ENCODE data around the gene KCNIP4. TPM values are rescaled to one million over a fixed set of nuclear protein-coding genes. Genes with fewer than 3 reads are reported as not detected.

The KCNIP4 gene
- total and polyA plus RNA-seq, 2 of the 8 experiments (the other 6 are each of a cell fraction or from before 2014, with no cell fraction given): 0.06 TPM; not detected in 1

DNA sequence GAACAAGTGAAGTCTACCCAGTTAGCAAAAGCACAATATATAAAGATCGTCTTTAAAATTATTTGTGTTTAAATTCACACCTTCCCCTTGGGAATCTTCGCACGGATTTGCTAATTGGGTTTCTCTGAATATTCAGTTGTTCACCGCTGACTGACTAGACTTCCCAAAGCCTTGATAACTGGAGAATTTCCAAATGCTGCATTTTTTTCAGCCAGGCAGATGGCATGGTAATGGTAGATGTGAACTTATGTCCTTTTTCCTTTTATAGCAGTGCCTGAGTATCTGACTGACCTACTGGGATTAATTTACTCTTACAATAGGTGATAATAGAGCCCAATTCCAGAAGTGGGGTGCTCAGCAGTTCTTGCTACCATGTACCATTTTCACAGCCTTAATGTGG, 700.2 kb downstream of the KCNIP4 start:
- 90% methylated on average over 4 of the region's 4 CpGs; no CpG with 5 or more reads in 1 of the 2 experiments for WGBS, 2 experiments (ENCODE audit: extremely low coverage in 1 of 2, insufficient coverage in 1 of 2, insufficient read length in 1 of 2, insufficient replicate concordance in 2 of 2, low coverage in 1 of 2, low lambda C conversion rate in 2 of 2, missing lambda C conversion rate in 1 of 2)
- H2BK5ac ChIP-seq (ENCODE audit: low read depth, low read length): no peak overlapping the region

More for the DNA sequence above, 700.2 kb downstream of the KCNIP4 start:
- Histone ChIP-seq H2BK20ac (ENCODE audit: low read length) (no peak overlapping the region), H3K27me3 (replicated peaks in 1 of 4; ENCODE audit: control insufficient read depth in 3 of 4, extremely low read depth in 1 of 4, insufficient read depth in 3 of 4, low read length in 3 of 4) (no peaks in the 10 kb centered on the region), H2AK5ac (ENCODE audit: low read depth, low read length) (no peak overlapping the region), H3K27ac (ENCODE audit: low read depth, low read length) (no peak overlapping the region), H3K23ac (ENCODE audit: insufficient read length) (no peak overlapping the region), H3K4me3 (ENCODE audit: extremely low read depth in 1 of 4, insufficient read depth in 2 of 4, low read depth in 3 of 4, low read length in 4 of 4) (no peak overlapping the region), H3K18ac (ENCODE audit: extremely low read depth, low read length) (no peak overlapping the region), H3K4me2 (ENCODE audit: insufficient read depth in 1 of 2, low read depth in 2 of 2, low read length in 2 of 2) (no peak overlapping the region), H3K9me3 (ENCODE audit: insufficient read depth in 2 of 2, low read depth in 1 of 2, low read length in 1 of 2) (no peaks in the 10 kb centered on the region), H2AFZ (ENCODE audit: low read length) (0 out of 2 replicates have a peak overlapping the region, but pooled peaks have one; percentile 4), H4K91ac (replicated peaks; ENCODE audit: insufficient read length, low read length) (no peak overlapping the region), H3K79me2 (ENCODE audit: control insufficient read depth in 1 of 2, insufficient read depth in 2 of 2, low read length in 2 of 2) (no peaks in the 10 kb centered on the region), H3K36me3 (ENCODE audit: control insufficient read depth in 2 of 4, insufficient read depth in 4 of 4, low read length in 3 of 4) (no peaks in the 10 kb centered on the region), H3K56ac (replicated peaks; ENCODE audit: insufficient read length, low read depth, low read length) (no peak overlapping the region), H3K4ac (replicated peaks; ENCODE audit: insufficient read length, low read depth, low read length) (no peak overlapping the region), H3K23me2 (ENCODE audit: low read depth, low read length) (no peaks in the 10 kb centered on the region), H2BK12ac (ENCODE audit: low read depth, low read length) (no peak overlapping the region), H2BK120ac (replicated peaks; ENCODE audit: low read depth, low read length) (no peak overlapping the region), H3K79me1 (ENCODE audit: low read depth, low read length) (no peaks in the 10 kb centered on the region), H4K8ac (ENCODE audit: extremely low read depth, insufficient read depth, low read length) (no peak overlapping the region), H4K5ac (ENCODE audit: insufficient read length, low read depth, low read length) (no peak overlapping the region), H3K14ac (ENCODE audit: insufficient read length) (no peak overlapping the region), H4K20me1 (replicated peaks in 1 of 2; ENCODE audit: control insufficient read depth in 1 of 2, insufficient read depth in 2 of 2, low read length in 2 of 2) (no peaks in the 10 kb centered on the region), H3K4me1 (replicated peaks in 1 of 4; ENCODE audit: control insufficient read depth in 3 of 4, insufficient read depth in 4 of 4, low read length in 3 of 4) (no peaks in the 10 kb centered on the region), H2BK15ac (ENCODE audit: low read length) (no peak overlapping the region), H3K9ac (replicated peaks in 1 of 4; ENCODE audit: extremely low read depth in 1 of 4, low read depth in 3 of 4, low read length in 3 of 4) (no peak overlapping the region)
- POLR2A ChIA-PET (ENCODE audit: partially characterized antibody): interaction anchor here (0.6 kb wide), 1 partner anchor 9 kb away, joined by 3 read pairs; no protein-coding TSS in a partner anchor
- FAIRE-seq (no peak), DNase-seq (ENCODE audit: low read depth in 1 of 2, low spot score in 2 of 2) (no peak)
- TF ChIP-seq SRF (IDR thresholded peaks at IDR 0.05; ENCODE audit: low read depth, low read length): no peak
- TF ChIP-seq SP4 (IDR thresholded peaks at IDR 0.05; ENCODE audit: low read length): no peak
- TF ChIP-seq YY1 (IDR thresholded peaks at IDR 0.05; ENCODE audit: low read depth, low read length): no peak
- no peak for TF ChIP-seq POLR2AphosphoS5 (IDR thresholded peaks at IDR 0.05; ENCODE audit: low read depth, low read length)
- TF ChIP-seq RFX5 (IDR thresholded peaks at IDR 0.05; ENCODE audit: borderline replicate concordance, low read depth, low read length): no peak
- TF ChIP-seq PHF8 (conservative IDR thresholded peaks at IDR 0.05; ENCODE audit: low read depth, low read length): no peak
- TF ChIP-seq, protein P1, sequence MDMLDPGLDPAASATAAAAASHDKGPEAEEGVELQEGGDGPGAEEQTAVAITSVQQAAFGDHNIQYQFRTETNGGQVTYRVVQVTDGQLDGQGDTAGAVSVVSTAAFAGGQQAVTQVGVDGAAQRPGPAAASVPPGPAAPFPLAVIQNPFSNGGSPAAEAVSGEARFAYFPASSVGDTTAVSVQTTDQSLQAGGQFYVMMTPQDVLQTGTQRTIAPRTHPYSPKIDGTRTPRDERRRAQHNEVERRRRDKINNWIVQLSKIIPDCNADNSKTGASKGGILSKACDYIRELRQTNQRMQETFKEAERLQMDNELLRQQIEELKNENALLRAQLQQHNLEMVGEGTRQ (IDR thresholded peaks at IDR 0.05; ENCODE audit: low read length): no peak
- TF ChIP-seq BRCA1 (IDR thresholded peaks at IDR 0.05; ENCODE audit: low read depth, low read length): no peak
- TF ChIP-seq SP2 (IDR thresholded peaks at IDR 0.05; ENCODE audit: low read length): no peak
- no peak for TF ChIP-seq POU5F1 (IDR thresholded peaks at IDR 0.05; ENCODE audit: low read depth, low read length)
- no peak for TF ChIP-seq SIX5 (IDR thresholded peaks at IDR 0.05; ENCODE audit: low read depth, low read length)
- no peak for TF ChIP-seq TBP (IDR thresholded peaks at IDR 0.05; ENCODE audit: low read depth, low read length)
- no peak for TF ChIP-seq SIN3A (conservative IDR thresholded peaks at IDR 0.05 in 1 of 2, IDR thresholded peaks at IDR 0.05 in 1 of 2; ENCODE audit: low read depth in 1 of 2, low read length in 2 of 2)
- CTCF ChIA-PET (ENCODE audit: partially characterized antibody): no interaction called here

All from H1 (cell line).